SK-N-SH treated with all-trans-retinoic acid at 6 μM for 48 hours (cell line): ENCODE measurements around the gene MPZL3.

Experiments used
- ATAC-seq: fragments of 200-7000 bp; cut with Tn5 transposase; 3 replicates; pipeline ENCODE4 v1.9.1; 2020; ENCODE audit warnings: mild to moderate bottlenecking, moderate library complexity
- ARNTL ChIP-seq: fragments of 450-650 bp; formaldehyde crosslinking; IDR thresholded peaks from 2 replicates; pipeline ENCODE4 v1.5.0; 2020; ENCODE audit warnings: low read depth, mild to moderate bottlenecking, moderate library complexity, borderline replicate concordance
- BACH2 ChIP-seq: fragments of 250-450 bp; sonication (Bioruptor Pico); IDR thresholded peaks from 2 replicates; pipeline ENCODE4 v1.9.0; 2021; ENCODE audit warnings: mild to moderate bottlenecking, borderline replicate concordance
- CSDC2 ChIP-seq: fragments of 250-450 bp; sonication (Bioruptor Pico); IDR thresholded peaks from 2 replicates; pipeline ENCODE4 v1.5.0; 2020; ENCODE audit warnings: mild to moderate bottlenecking, moderate library complexity
- GLIS3 ChIP-seq: fragments of 250-450 bp; sonication (Bioruptor Pico); IDR thresholded peaks from 2 replicates; pipeline ENCODE4 v1.5.0; 2020; ENCODE audit warnings: mild to moderate bottlenecking, moderate library complexity
- ISL1 ChIP-seq: fragments of 250-450 bp; sonication (Bioruptor Pico); IDR thresholded peaks from 2 replicates; pipeline ENCODE4 v2.1.2; 2022; ENCODE audit warnings: mild to moderate bottlenecking, moderate library complexity
- RARB ChIP-seq: fragments of 250-450 bp; sonication (Bioruptor Pico); IDR thresholded peaks from 2 replicates; pipeline ENCODE4 v1.8.0; 2021; ENCODE audit warnings: mild to moderate bottlenecking, moderate library complexity
- SNAI2 ChIP-seq: fragments of 250-450 bp; sonication (Bioruptor Pico); IDR thresholded peaks from 2 replicates; pipeline ENCODE4 v1.5.0; 2020; ENCODE audit warnings: mild to moderate bottlenecking, moderate library complexity
- TCF4 ChIP-seq: fragments of 250-450 bp; sonication (Bioruptor Pico); IDR thresholded peaks from 2 replicates; pipeline ENCODE4 v1.8.0; 2021; ENCODE audit warnings: mild to moderate bottlenecking, moderate library complexity, borderline replicate concordance
- TOX ChIP-seq: fragments of 250-450 bp; sonication (Bioruptor Pico); IDR thresholded peaks from 2 replicates; pipeline ENCODE4 v1.8.0; 2021; ENCODE audit warnings: mild to moderate bottlenecking, moderate library complexity, borderline replicate concordance
- ZC3H10 ChIP-seq: fragments of 250-450 bp; sonication (Bioruptor Pico); IDR thresholded peaks from 2 replicates; pipeline ENCODE4 v1.5.1; 2021; ENCODE audit warnings: mild to moderate bottlenecking, moderate library complexity
- ZFP3 ChIP-seq: fragments of 250-450 bp; sonication (Bioruptor Pico); IDR thresholded peaks from 2 replicates; pipeline ENCODE4 v1.5.0; 2020; ENCODE audit warnings: mild to moderate bottlenecking, moderate library complexity
- ZFP30 ChIP-seq: fragments of 450-650 bp; formaldehyde crosslinking; IDR thresholded peaks from 2 replicates; pipeline ENCODE4 v1.5.0; 2022; ENCODE audit warnings: mild to moderate bottlenecking, moderate library complexity
- ZNF565 ChIP-seq: fragments of 450-650 bp; formaldehyde crosslinking; conservative IDR thresholded peaks from 2 replicates; pipeline ENCODE4 v1.5.0; 2020; ENCODE audit warnings: low read depth, mild to moderate bottlenecking, moderate library complexity
- ZNF70 ChIP-seq: fragments of 450-650 bp; formaldehyde crosslinking; IDR thresholded peaks from 2 replicates; pipeline ENCODE4 v1.5.0; 2020; ENCODE audit warnings: mild to moderate bottlenecking, moderate library complexity
- ZNF8 ChIP-seq: fragments of 450-650 bp; formaldehyde crosslinking; IDR thresholded peaks from 2 replicates; pipeline ENCODE4 v1.5.0; 2020; ENCODE audit warnings: mild to moderate bottlenecking, moderate library complexity
- TF ChIP-seq, protein P1 (sequence below): fragments of 250-450 bp; sonication (Bioruptor Pico); IDR thresholded peaks from 2 replicates; pipeline ENCODE4 v1.8.0; 2021; ENCODE audit warnings: low read depth, mild to moderate bottlenecking, moderate library complexity, borderline replicate concordance
- TF ChIP-seq, protein P2 (sequence below): fragments of 250-450 bp; sonication (Bioruptor Pico); IDR thresholded peaks from 2 replicates; pipeline ENCODE4 v1.5.1; 2020; ENCODE audit warnings: low read depth, mild to moderate bottlenecking, moderate library complexity
- TF ChIP-seq, protein P3 (sequence below): fragments of 250-450 bp; sonication (Bioruptor Pico); IDR thresholded peaks from 2 replicates; pipeline ENCODE4 v1.5.0; 2020; ENCODE audit warnings: mild to moderate bottlenecking, moderate library complexity
- TF ChIP-seq, protein P4 (sequence below): fragments of 250-450 bp; sonication (Bioruptor Pico); IDR thresholded peaks from 2 replicates; pipeline ENCODE4 v1.5.1; 2021; ENCODE audit warnings: mild to moderate bottlenecking, moderate library complexity
- TF ChIP-seq, protein P5 (sequence below): fragments of 250-450 bp; sonication (Bioruptor Pico); IDR thresholded peaks from 2 replicates; pipeline ENCODE4 v1.8.0; 2020; ENCODE audit warnings: mild to moderate bottlenecking, moderate library complexity, borderline replicate concordance

The MPZL3 gene

DNA sequence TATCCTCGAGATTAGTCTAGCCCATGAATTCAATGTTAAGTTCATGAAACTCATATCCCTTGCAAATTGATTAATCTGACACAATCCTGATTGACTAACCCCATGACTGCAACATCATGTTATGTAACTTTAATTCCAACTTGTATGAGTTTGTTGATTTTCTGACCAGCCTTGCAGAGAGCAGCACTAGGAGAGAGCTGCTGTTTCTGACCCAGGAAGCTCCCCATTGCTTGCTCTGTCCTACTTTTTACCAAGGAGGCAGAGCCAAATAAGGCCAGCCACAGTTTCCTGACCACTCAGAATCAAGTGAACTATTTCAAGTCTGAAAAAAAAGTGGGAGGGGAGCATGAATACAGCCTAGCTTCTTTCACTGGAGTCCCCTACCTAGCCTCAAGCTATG, 13.2 kb downstream of the MPZL3 start:
- ATAC-seq = no peak
- TF ChIP-seq TOX (CRISPR knock-in tag) = no peak
- TF ChIP-seq ZNF70 (CRISPR knock-in tag) = no peak
- no peak for TF ChIP-seq GLIS3 (CRISPR knock-in tag)
- TF ChIP-seq, protein P1, sequence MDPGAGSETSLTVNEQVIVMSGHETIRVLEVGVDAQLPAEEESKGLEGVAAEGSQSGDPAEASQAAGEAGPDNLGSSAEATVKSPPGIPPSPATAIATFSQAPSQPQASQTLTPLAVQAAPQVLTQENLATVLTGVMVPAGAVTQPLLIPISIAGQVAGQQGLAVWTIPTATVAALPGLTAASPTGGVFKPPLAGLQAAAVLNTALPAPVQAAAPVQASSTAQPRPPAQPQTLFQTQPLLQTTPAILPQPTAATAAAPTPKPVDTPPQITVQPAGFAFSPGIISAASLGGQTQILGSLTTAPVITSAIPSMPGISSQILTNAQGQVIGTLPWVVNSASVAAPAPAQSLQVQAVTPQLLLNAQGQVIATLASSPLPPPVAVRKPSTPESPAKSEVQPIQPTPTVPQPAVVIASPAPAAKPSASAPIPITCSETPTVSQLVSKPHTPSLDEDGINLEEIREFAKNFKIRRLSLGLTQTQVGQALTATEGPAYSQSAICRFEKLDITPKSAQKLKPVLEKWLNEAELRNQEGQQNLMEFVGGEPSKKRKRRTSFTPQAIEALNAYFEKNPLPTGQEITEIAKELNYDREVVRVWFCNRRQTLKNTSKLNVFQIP (CRISPR knock-in tag) = no peak
- TF ChIP-seq, all 23 proteins: peak for 0

DNA sequence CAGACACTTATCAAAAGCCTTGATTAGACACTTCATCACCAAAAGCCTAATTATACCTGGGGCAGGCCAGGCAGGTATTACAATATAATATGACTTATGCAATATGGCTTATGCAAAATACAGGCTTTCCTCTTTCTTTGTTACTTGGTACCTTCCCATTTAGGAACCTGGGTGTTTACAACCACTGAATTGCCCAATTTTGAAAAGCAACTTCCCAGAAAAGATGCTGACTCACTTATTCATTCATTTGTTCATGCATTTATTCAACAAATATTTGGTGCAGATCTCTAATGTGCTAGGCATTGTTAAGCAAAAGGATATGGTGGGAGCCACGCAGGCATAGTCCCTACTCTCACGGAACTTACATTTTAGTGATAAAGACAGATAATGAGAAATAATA, 13.7 kb downstream of the MPZL3 start:
- ATAC-seq = no peak
- TF ChIP-seq, protein P1 (CRISPR knock-in tag) = no peak
- no peak for TF ChIP-seq ZNF565 (CRISPR knock-in tag)
- TF ChIP-seq, protein P2, sequence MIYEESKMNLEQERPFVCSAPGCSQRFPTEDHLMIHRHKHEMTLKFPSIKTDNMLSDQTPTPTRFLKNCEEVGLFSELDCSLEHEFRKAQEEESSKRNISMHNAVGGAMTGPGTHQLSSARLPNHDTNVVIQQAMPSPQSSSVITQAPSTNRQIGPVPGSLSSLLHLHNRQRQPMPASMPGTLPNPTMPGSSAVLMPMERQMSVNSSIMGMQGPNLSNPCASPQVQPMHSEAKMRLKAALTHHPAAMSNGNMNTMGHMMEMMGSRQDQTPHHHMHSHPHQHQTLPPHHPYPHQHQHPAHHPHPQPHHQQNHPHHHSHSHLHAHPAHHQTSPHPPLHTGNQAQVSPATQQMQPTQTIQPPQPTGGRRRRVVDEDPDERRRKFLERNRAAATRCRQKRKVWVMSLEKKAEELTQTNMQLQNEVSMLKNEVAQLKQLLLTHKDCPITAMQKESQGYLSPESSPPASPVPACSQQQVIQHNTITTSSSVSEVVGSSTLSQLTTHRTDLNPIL (CRISPR knock-in tag) = no peak
- no peak for TF ChIP-seq ZC3H10 (CRISPR knock-in tag)
- no peak for TF ChIP-seq ARNTL (CRISPR knock-in tag)
- TF ChIP-seq ZNF8 = no peak
- TF ChIP-seq, protein P3, sequence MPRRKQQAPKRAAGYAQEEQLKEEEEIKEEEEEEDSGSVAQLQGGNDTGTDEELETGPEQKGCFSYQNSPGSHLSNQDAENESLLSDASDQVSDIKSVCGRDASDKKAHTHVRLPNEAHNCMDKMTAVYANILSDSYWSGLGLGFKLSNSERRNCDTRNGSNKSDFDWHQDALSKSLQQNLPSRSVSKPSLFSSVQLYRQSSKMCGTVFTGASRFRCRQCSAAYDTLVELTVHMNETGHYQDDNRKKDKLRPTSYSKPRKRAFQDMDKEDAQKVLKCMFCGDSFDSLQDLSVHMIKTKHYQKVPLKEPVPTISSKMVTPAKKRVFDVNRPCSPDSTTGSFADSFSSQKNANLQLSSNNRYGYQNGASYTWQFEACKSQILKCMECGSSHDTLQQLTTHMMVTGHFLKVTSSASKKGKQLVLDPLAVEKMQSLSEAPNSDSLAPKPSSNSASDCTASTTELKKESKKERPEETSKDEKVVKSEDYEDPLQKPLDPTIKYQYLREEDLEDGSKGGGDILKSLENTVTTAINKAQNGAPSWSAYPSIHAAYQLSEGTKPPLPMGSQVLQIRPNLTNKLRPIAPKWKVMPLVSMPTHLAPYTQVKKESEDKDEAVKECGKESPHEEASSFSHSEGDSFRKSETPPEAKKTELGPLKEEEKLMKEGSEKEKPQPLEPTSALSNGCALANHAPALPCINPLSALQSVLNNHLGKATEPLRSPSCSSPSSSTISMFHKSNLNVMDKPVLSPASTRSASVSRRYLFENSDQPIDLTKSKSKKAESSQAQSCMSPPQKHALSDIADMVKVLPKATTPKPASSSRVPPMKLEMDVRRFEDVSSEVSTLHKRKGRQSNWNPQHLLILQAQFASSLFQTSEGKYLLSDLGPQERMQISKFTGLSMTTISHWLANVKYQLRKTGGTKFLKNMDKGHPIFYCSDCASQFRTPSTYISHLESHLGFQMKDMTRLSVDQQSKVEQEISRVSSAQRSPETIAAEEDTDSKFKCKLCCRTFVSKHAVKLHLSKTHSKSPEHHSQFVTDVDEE (CRISPR knock-in tag) = no peak
- no peak for TF ChIP-seq ISL1 (CRISPR knock-in tag)
- TF ChIP-seq ZNF70 (CRISPR knock-in tag) = no peak
- no peak for TF ChIP-seq BACH2
- no peak for TF ChIP-seq TCF4
- TF ChIP-seq, protein P4, sequence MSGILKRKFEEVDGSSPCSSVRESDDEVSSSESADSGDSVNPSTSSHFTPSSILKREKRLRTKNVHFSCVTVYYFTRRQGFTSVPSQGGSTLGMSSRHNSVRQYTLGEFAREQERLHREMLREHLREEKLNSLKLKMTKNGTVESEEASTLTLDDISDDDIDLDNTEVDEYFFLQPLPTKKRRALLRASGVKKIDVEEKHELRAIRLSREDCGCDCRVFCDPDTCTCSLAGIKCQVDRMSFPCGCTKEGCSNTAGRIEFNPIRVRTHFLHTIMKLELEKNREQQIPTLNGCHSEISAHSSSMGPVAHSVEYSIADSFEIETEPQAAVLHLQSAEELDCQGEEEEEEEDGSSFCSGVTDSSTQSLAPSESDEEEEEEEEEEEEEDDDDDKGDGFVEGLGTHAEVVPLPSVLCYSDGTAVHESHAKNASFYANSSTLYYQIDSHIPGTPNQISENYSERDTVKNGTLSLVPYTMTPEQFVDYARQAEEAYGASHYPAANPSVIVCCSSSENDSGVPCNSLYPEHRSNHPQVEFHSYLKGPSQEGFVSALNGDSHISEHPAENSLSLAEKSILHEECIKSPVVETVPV (CRISPR knock-in tag) = no peak
- no peak for TF ChIP-seq SNAI2 (CRISPR knock-in tag)
- TF ChIP-seq GLIS3 (CRISPR knock-in tag) = no peak
- TF ChIP-seq, protein P5, sequence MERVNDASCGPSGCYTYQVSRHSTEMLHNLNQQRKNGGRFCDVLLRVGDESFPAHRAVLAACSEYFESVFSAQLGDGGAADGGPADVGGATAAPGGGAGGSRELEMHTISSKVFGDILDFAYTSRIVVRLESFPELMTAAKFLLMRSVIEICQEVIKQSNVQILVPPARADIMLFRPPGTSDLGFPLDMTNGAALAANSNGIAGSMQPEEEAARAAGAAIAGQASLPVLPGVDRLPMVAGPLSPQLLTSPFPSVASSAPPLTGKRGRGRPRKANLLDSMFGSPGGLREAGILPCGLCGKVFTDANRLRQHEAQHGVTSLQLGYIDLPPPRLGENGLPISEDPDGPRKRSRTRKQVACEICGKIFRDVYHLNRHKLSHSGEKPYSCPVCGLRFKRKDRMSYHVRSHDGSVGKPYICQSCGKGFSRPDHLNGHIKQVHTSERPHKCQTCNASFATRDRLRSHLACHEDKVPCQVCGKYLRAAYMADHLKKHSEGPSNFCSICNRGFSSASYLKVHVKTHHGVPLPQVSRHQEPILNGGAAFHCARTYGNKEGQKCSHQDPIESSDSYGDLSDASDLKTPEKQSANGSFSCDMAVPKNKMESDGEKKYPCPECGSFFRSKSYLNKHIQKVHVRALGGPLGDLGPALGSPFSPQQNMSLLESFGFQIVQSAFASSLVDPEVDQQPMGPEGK (CRISPR knock-in tag) = no peak
- TF ChIP-seq RARB (CRISPR knock-in tag) = no peak
- no peak for TF ChIP-seq ZFP3 (CRISPR knock-in tag)

DNA sequence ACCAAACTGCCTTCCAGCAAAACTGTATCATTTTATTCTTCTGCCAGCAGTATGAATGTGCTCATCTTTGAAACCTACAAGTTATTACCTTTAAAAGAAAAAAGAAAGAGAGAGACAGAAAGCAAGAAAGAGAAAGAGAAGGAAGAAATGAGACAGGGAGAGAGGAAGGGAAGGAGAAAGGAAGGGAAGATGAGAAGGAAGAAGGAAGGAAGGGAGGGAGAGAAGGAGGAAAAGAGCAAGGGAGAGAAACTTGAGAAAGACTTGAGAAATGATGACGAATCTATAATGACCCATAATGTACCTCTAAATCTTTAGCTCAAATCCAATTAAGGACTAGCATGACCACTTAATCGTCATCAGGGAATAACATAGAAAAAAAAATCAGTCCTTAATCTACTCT, 16.0 kb downstream of the MPZL3 start:
- no peak for TF ChIP-seq ZFP30 (CRISPR knock-in tag)
- no peak for TF ChIP-seq TCF4
- TF ChIP-seq, protein P4 (CRISPR knock-in tag) = no peak
- TF ChIP-seq SNAI2 (CRISPR knock-in tag) = no peak
- TF ChIP-seq CSDC2 (CRISPR knock-in tag) = no peak
- no peak for TF ChIP-seq RARB (CRISPR knock-in tag)
- no peak for ATAC-seq
